ENCODE data around the gene CALHM1.

The CALHM1 gene

GRCh38 chr10:103502849-103503660, 44.4 kb upstream of the CALHM1 start:
- H3K4me3 ChIP-seq (ENCODE audit: low read depth, low read length) = no peak overlapping the region
- H3K9me3 ChIP-seq = no peaks in the 10 kb centered on the region
- H3K36me3 ChIP-seq = no peaks in the 10 kb centered on the region
- H3K27me3 ChIP-seq = no peaks in the 10 kb centered on the region
- peaks cover 17% of the 10 kb centered on the region for H3K4me1 ChIP-seq
- no peak for TF ChIP-seq CTCF (IDR thresholded peaks at IDR 0.05; ENCODE audit: low read depth, low read length)
- peak; percentile 71 for DNase-seq

GRCh38 chr10:103501186-103501585, 42.5 kb upstream of the CALHM1 start:
- H3K9me3 ChIP-seq = no peaks in the 10 kb centered on the region
- peaks cover 16% of the 10 kb centered on the region for H3K4me1 ChIP-seq
- DNase-seq = no peak
- H3K4me3 ChIP-seq (ENCODE audit: low read depth, low read length) = no peak overlapping the region
- TF ChIP-seq CTCF (IDR thresholded peaks at IDR 0.05; ENCODE audit: low read depth, low read length) = no peak
- H3K36me3 ChIP-seq = no peaks in the 10 kb centered on the region
- no peaks in the 10 kb centered on the region for H3K27me3 ChIP-seq

GRCh38 chr10:103500481-103500880, 41.8 kb upstream of the CALHM1 start:
- Histone ChIP-seq H3K9me3 (no peaks in the 10 kb centered on the region), H3K36me3 (no peaks in the 10 kb centered on the region), H3K4me3 (ENCODE audit: low read depth, low read length) (no peak overlapping the region), H3K4me1 (peaks cover 16% of the 10 kb centered on the region), H3K27me3 (no peaks in the 10 kb centered on the region)
- DNase-seq = no peak
- no peak for TF ChIP-seq CTCF (IDR thresholded peaks at IDR 0.05; ENCODE audit: low read depth, low read length)

- DNase-seq = no peak
- Histone ChIP-seq H3K9me3 (no peaks in the 10 kb centered on the region), H3K36me3 (no peaks in the 10 kb centered on the region), H3K27me3 (peaks cover under 1% of the 10 kb centered on the region), H3K4me1 (peaks cover 16% of the 10 kb centered on the region), H3K4me3 (ENCODE audit: low read depth, low read length) (no peak overlapping the region)
- TF ChIP-seq CTCF (IDR thresholded peaks at IDR 0.05; ENCODE audit: low read depth, low read length) = no peak
Measured at GRCh38 chr10:103499881-103500280, 41.2 kb upstream of the CALHM1 start.

- H3K9me3 ChIP-seq = no peaks in the 10 kb centered on the region
- peaks cover 8% of the 10 kb centered on the region for H3K27me3 ChIP-seq
- no peak overlapping the region for H3K4me3 ChIP-seq (ENCODE audit: low read depth, low read length)
- H3K4me1 ChIP-seq = peaks cover 10% of the 10 kb centered on the region
- TF ChIP-seq CTCF (IDR thresholded peaks at IDR 0.05; ENCODE audit: low read depth, low read length) = no peak
- H3K36me3 ChIP-seq = no peaks in the 10 kb centered on the region
- DNase-seq = no peak
Measured at GRCh38 chr10:103498936-103499638, 40.4 kb upstream of the CALHM1 start.

All from BE2C (cell line).